NCI-H187 treated with DMSO at 0.1 percent for 48 hours (cell line): ENCODE measurements around the gene SVOP.

Source experiments
- DNase-seq: peaks from one replicate; lab custom pipeline; 2025; lab: John Stamatoyannopoulos, UW

Gene SVOP

GRCh38 chr12:108977360-108977759, 43.5 kb downstream of the SVOP start:
- DNase-seq: no peak

GRCh38 chr12:108975024-108975593, 45.8 kb downstream of the SVOP start:
- no peak for DNase-seq

- no peak for DNase-seq
Observed at GRCh38 chr12:108973629-108974152, 47.2 kb downstream of the SVOP start.

GRCh38 chr12:108972358-108972757, 48.5 kb downstream of the SVOP start:
- no peak for DNase-seq

GRCh38 chr12:108969622-108970021, 51.2 kb downstream of the SVOP start:
- DNase-seq: no peak

- no peak for DNase-seq
Observed at GRCh38 chr12:108967869-108968540, 52.9 kb downstream of the SVOP start.

- DNase-seq: no peak
Observed at GRCh38 chr12:108966378-108967151, 54.3 kb downstream of the SVOP start.

GRCh38 chr12:108965886-108966285, 55.0 kb downstream of the SVOP start:
- DNase-seq: no peak

GRCh38 chr12:108964371-108965352, 56.2 kb downstream of the SVOP start:
- DNase-seq: no peak

- no peak for DNase-seq
Observed at GRCh38 chr12:108962256-108962655, 58.6 kb downstream of the SVOP start.

GRCh38 chr12:108959748-108960655, 60.9 kb downstream of the SVOP start:
- no peak for DNase-seq

- peak; percentile 98 for DNase-seq
Observed at GRCh38 chr12:108955225-108955835, 65.5 kb downstream of the SVOP start.

GRCh38 chr12:108950991-108951739, 69.7 kb downstream of the SVOP start:
- peak; percentile 53 for DNase-seq

- no peak for DNase-seq
Observed at GRCh38 chr12:108949976-108950375, 70.9 kb downstream of the SVOP start.

- DNase-seq: no peak
Observed at GRCh38 chr12:108948367-108948766, 72.5 kb downstream of the SVOP start.

- no peak for DNase-seq
Observed at GRCh38 chr12:108947097-108947496, 73.8 kb downstream of the SVOP start.

GRCh38 chr12:108940138-108940537, 80.7 kb downstream of the SVOP start:
- no peak for DNase-seq

- DNase-seq: no peak
Observed at GRCh38 chr12:108939594-108939993, 81.3 kb downstream of the SVOP start.

- DNase-seq: no peak
Observed at GRCh38 chr12:108938247-108938924, 82.5 kb downstream of the SVOP start.
